ENCODE results near the gene UST.
"Not testable (repeated sequence)": the region's sequence is repeated elsewhere in the genome, so short reads cannot be mapped to it uniquely, and the experiment has no call there.

Gene UST

DNA sequence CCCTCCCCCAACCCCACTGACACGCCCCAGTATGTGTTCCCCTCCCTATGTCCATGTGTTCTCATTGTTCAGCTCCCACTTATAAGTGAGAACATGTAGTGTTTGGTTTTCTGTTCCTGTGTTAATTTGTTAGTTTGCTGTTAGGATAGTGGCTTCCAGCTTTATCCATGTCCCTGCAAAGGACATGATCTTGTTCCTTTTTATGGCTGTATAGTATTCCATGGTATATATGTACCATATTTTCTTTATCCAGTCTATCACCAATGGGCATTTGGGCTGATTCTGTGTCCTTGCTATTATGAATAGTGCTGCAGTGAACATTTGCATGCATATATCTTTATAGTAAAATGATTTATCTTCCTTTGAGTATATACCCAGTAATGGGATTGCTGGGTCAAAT is 259.4 kb downstream of the UST start:
- not testable (repeated sequence) for H3K36me3 Mint-ChIP-seq; H3K4me3 Mint-ChIP-seq; H3K9me3 Mint-ChIP-seq (ENCODE audit: low read depth); H3K27ac Mint-ChIP-seq; H3K4me1 Mint-ChIP-seq (ENCODE audit: low read depth); H3K27me3 Mint-ChIP-seq

DNA sequence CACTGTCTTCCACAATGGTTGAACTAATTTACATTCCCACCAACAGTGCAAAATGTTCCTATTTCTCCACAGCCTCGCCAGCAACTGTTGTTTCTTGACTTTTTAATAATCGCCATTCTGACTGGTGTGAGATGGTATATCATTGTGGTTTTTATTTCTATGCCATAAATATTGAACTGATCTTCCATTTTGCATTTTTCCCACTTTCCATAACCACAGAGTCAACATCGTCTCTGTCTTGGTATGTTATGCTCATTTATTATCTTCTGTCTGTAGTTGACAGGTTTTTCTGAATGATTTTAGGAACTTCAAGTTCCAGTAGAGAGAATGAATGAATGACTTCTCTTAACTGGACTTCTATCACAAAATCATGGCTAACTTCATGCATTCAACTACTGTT is 259.8 kb downstream of the UST start:
- Mint-ChIP-seq H3K4me1 (ENCODE audit: low read depth) (no peaks in the 10 kb centered on the region), H3K4me3 (no peak overlapping the region), H3K27me3 (peaks cover 2% of the 10 kb centered on the region)

DNA sequence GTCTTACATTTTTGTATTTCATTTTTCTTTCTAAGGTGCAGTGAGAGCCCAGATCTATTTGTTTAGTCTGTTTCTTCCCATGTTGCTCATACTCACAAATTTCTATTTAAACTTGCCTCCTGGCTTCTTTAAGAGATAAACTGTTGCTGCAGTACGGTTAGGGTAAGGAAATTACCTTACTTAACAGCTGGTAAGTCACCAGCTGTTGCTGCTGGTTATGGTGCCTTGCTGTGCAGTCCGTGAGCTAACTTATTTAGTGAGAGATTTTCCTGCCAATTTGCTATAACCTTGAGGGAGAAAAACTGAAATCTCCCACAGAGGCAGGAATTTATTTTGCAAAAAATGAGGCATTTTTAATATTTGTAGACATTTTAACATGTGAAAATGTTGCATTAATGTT is 261.0 kb downstream of the UST start:
- no peak overlapping the region for H3K4me3 Mint-ChIP-seq
- no peak overlapping the region for H3K27ac Mint-ChIP-seq
- H3K36me3 Mint-ChIP-seq, result peaks cover 5% of the 10 kb centered on the region
- no peaks in the 10 kb centered on the region for H3K9me3 Mint-ChIP-seq (ENCODE audit: low read depth)
- H3K27me3 Mint-ChIP-seq, result peaks cover 2% of the 10 kb centered on the region
- no peaks in the 10 kb centered on the region for H3K4me1 Mint-ChIP-seq (ENCODE audit: low read depth)

More for the DNA sequence above, 259.8 kb downstream of the UST start:
- Mint-ChIP-seq H3K27ac (no peak overlapping the region), H3K36me3 (peaks cover 5% of the 10 kb centered on the region), H3K9me3 (ENCODE audit: low read depth) (no peaks in the 10 kb centered on the region)

DNA sequence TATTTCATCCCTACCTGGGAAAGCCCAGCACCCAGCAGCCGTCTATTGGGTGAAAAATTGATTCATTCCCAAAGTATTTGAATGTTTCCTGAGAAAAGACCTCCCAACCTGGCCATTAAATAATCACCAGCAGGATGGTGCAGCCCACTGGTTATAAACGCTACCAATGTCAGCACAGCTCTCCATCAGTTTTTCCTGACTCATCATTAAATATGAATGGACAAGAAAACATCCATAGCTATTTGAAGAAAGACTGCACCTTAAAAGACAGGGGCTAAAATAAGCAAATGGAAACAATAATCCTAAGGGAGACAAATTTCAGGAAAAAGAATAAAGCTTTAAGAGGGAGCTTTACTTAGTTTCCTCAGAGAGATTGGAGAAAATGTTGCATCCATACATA is 261.9 kb downstream of the UST start:
- no peaks in the 10 kb centered on the region for H3K9me3 Mint-ChIP-seq (ENCODE audit: low read depth)
- no peak overlapping the region for H3K4me3 Mint-ChIP-seq
- peaks cover 2% of the 10 kb centered on the region for H3K27me3 Mint-ChIP-seq
- no peak overlapping the region for H3K27ac Mint-ChIP-seq
- H3K4me1 Mint-ChIP-seq (ENCODE audit: low read depth), result no peaks in the 10 kb centered on the region
- peaks cover 5% of the 10 kb centered on the region for H3K36me3 Mint-ChIP-seq

DNA sequence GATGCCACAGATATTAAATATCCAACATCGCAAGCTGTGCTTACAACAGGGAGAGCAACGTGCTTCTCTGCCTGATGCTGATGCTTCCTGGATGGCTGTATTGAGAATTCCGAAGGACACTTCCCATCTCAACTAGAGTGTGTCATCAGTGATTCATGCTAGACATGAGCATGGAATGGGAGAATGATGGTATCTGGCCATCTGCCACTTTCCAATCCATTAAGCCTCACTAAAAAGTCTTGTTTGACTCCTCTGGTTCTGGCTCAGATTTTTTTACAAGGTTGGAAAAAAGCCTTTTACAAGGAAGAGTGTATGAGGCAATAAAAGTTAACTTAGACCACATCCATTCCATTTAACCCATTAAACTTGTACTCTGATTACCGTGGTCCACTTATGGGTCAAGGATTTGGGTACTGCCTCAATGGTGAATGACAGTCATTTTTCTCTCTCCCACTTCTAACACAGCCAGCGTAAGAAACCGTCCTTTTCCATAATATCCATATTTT is 265.3 kb downstream of the UST start:
- no peaks in the 10 kb centered on the region for H3K4me1 Mint-ChIP-seq (ENCODE audit: low read depth)

DNA sequence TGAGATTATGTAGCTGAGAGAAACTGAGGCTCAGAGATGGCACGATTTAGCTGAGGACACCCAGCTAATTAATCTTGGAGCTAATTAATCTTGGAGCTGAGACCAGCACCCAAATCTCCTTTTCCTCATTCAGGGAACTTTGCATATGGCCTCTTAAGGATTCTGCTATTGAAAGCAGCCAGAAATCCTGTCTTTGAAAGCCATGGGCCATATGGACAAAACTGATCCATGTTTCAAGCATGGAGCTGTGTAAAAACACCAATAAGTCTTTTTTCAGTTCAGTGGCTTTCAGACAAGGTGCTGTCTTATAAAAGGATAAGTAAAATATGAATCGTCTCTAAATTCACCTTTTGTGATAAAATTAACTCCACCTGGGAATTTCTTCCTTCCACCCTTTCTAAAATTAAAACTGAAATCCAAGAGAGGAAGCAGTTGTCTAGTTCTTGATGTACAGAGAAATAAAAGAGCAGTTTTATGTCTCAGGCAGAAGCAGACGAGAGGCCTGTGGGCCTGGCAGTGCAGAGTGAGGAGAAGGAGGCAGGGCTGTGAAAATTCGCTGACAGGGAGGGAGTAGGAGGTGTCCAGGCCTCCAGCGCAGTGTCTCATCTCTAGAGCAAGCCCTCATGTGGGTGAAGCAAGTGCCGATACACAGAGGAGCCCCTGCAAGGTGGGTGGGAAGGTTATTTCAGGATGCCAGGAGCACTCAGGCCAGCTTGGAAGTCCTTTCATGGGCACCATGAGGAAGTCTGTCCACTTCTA is 266.9 kb downstream of the UST start:
- no peaks in the 10 kb centered on the region for H3K4me1 Mint-ChIP-seq (ENCODE audit: low read depth)
- H3K36me3 Mint-ChIP-seq, result peaks cover 3% of the 10 kb centered on the region
- H3K27ac Mint-ChIP-seq, result no peak overlapping the region
- no peaks in the 10 kb centered on the region for H3K27me3 Mint-ChIP-seq
- no peak overlapping the region for H3K4me3 Mint-ChIP-seq
- no peaks in the 10 kb centered on the region for H3K9me3 Mint-ChIP-seq (ENCODE audit: low read depth)

More for the DNA sequence above, 265.3 kb downstream of the UST start:
- Mint-ChIP-seq H3K27ac (no peak overlapping the region), H3K9me3 (ENCODE audit: low read depth) (no peaks in the 10 kb centered on the region), H3K27me3 (no peaks in the 10 kb centered on the region), H3K36me3 (peaks cover 3% of the 10 kb centered on the region), H3K4me3 (no peak overlapping the region)

DNA sequence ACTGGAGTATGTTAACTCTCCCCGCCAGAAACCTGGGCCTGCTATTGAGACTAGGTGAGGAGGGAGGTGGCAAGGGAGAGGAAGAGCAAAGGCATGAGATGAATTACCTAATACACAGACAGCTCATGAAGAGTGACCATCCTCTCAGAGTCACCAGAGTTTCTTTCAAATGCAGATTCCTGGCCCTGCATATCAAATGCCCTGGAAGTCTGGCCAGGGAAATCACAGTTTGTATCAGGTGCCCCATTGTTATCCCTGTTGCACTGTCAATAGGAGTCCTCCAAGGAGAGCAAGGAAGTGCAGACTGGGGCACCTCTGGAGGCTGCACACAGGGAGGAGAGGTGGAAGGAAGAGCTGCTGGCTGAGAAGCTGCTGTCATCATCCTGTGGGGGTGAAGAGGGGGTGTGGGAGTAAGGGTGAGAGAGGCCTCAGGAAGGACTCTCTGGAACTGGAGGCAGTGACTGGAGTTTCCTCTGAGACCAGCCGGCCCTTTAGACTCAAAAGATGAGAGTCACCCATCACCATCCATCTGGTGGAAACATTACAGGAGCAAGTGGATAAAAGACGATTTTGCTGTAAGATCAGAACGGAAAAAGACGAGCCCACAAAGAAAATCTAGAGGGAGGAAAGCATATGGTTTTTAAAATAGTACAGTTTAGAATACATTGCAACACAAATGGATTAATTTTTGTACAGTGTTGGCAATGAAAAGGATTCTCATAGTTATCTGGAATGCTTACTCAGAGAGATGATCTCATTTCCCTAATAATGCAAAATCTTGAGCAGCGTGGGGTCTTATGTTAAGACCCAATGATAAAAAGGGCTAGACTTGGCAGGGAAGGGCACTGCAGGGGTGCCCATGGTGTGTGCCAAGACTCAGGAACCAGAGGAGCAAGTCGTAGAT is 268.1 kb downstream of the UST start:
- peaks cover 3% of the 10 kb centered on the region for H3K36me3 Mint-ChIP-seq
- H3K27me3 Mint-ChIP-seq, result no peaks in the 10 kb centered on the region
- H3K4me3 Mint-ChIP-seq, result no peak overlapping the region
- no peak overlapping the region for H3K27ac Mint-ChIP-seq
- H3K9me3 Mint-ChIP-seq (ENCODE audit: low read depth), result no peaks in the 10 kb centered on the region
- no peaks in the 10 kb centered on the region for H3K4me1 Mint-ChIP-seq (ENCODE audit: low read depth)

DNA sequence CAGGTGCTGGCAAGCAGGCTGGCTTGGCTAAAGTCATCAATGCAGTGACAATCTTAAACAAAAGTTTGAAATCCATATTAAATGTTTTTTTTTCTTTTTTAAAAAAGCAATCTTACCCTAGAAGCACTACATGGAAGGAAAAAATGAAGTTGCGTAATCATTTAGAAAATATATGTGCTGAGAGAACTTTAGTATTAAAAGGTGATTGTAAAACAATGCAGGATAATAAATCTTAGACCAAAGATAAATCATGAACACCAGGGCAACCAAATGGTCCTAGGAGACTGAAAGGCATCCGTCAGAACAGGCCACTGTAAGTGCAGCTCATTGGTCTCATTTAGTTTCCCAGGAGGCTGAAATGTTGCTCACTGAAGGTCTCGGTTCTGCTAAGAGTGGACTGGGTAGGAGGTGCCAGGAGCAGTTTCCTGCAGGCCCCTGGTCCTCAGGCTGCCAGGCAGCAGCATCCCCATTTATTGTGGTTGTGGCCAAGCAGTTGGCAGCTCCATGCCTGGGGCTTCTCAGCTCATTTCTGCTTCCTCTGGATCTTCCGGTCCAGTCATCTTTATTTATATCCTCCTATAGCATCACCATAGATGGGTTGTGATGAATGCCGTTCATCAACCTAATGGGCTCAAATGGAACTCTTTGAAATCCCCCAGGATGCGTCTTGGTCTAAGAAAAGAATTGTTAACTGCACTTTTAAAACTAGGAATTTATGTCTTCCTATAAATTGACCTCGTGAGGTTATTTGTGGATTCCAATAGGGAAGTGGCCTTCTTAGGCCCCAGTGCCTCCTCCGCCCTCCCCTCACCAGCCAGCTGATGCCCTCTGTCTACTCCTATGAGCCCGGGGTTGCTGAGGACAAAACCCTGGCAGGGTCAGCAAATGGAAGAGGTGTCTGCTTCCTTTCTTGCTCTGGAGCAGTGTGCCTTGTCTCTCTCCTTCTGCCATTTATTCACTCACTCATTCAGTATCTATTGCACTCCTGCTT is 269.0 kb downstream of the UST start:
- Mint-ChIP-seq H3K27me3 (no peaks in the 10 kb centered on the region), H3K9me3 (ENCODE audit: low read depth) (no peaks in the 10 kb centered on the region), H3K36me3 (peaks cover 3% of the 10 kb centered on the region), H3K4me3 (no peak overlapping the region), H3K27ac (no peak overlapping the region), H3K4me1 (ENCODE audit: low read depth) (no peaks in the 10 kb centered on the region)

DNA sequence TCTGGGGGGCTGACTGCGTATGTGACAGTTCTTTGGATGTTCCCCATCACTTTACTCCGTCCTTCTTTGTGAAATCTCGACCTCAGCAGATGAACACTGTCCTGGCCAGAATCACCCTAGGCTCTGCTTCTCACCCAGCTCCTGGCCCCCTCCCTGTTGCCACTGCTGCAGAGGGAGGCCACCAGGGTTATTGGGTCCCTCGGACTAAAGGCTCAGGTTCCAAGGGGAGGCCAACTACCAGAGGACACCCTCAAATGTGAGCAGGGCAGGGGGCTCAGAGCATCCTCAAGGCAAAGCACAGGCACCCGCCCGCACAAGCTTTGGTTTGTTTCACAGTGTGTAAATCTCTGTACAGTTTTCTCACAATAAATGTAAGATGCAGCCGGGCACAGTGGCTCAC is 269.9 kb downstream of the UST start:
- no peaks in the 10 kb centered on the region for H3K9me3 Mint-ChIP-seq (ENCODE audit: low read depth)
- no peaks in the 10 kb centered on the region for H3K36me3 Mint-ChIP-seq
- H3K4me3 Mint-ChIP-seq, result no peak overlapping the region
- no peak overlapping the region for H3K27ac Mint-ChIP-seq
- H3K4me1 Mint-ChIP-seq (ENCODE audit: low read depth), result no peaks in the 10 kb centered on the region
- no peaks in the 10 kb centered on the region for H3K27me3 Mint-ChIP-seq

DNA sequence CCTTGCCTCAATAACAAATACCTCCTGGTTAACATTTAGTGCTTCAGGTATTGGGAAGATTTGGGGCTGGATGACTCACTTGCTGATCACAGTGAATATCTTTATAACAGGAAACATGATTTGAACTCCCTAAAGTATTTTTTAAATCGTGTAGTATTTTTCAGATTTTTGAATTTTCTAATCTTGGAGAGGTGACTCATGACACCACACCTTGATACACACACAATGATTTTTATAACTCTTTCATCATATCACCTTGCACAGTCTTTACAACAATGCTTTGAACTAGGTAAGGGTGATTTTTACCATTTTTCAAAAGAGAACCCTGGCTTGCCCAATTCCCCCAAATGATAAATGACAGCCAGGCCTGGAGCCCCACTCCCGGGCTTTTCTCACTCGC is 273.5 kb downstream of the UST start:
- Mint-ChIP-seq H3K4me3 (no peak overlapping the region), H3K27ac (no peak overlapping the region)

DNA sequence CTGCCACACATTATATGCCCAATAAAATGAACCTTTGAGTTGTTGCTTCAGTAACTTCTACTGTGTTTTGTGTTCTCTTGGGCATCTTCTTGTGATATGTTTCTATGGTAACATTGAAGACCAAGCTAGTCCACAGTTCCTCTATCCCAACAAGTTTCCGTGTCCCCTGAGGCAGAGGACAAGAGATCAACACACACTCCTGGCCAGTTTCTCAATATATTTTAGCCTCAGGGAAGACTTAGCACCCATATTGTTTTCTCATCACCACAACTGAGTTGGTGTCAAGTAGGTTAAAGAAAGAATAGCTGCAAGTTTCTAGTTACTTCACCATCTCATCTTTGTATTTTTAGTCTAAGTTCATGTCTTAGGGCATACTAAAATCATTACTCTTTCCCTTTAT is 277.5 kb downstream of the UST start:
- no peak overlapping the region for H3K27ac Mint-ChIP-seq
- H3K27me3 Mint-ChIP-seq, result no peaks in the 10 kb centered on the region

More for the DNA sequence above, 273.5 kb downstream of the UST start:
- no peaks in the 10 kb centered on the region for H3K36me3 Mint-ChIP-seq
- H3K27me3 Mint-ChIP-seq, result no peaks in the 10 kb centered on the region
- no peaks in the 10 kb centered on the region for H3K9me3 Mint-ChIP-seq (ENCODE audit: low read depth)
- H3K4me1 Mint-ChIP-seq (ENCODE audit: low read depth), result no peaks in the 10 kb centered on the region

DNA sequence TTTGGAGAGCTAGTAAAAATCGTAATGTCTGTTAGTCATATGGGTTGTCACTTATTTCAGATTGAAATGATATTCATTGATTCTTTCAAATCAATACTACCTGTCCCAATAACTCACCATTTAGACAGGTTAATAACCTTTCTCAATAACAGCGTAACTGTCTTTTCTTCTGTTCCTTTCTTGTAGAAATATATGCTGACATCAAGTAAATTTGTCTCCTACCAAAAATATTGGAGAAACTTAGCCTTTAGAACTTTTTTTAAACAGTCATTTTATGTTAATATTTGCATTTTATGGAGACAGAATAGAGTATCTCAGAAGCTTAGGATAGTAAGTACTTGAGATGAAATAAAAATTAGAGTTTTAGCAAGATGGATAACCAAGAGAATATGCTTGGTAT is 278.2 kb downstream of the UST start:
- no peak overlapping the region for H3K27ac Mint-ChIP-seq
- H3K4me3 Mint-ChIP-seq, result no peak overlapping the region
- peaks cover 5% of the 10 kb centered on the region for H3K9me3 Mint-ChIP-seq (ENCODE audit: low read depth)
- H3K4me1 Mint-ChIP-seq (ENCODE audit: low read depth), result peaks cover 9% of the 10 kb centered on the region
- no peaks in the 10 kb centered on the region for H3K27me3 Mint-ChIP-seq
- peaks cover 3% of the 10 kb centered on the region for H3K36me3 Mint-ChIP-seq

More for the DNA sequence above, 277.5 kb downstream of the UST start:
- Mint-ChIP-seq H3K9me3 (ENCODE audit: low read depth) (peaks cover 5% of the 10 kb centered on the region), H3K36me3 (peaks cover 3% of the 10 kb centered on the region), H3K4me3 (no peak overlapping the region), H3K4me1 (ENCODE audit: low read depth) (peaks cover 4% of the 10 kb centered on the region)

DNA sequence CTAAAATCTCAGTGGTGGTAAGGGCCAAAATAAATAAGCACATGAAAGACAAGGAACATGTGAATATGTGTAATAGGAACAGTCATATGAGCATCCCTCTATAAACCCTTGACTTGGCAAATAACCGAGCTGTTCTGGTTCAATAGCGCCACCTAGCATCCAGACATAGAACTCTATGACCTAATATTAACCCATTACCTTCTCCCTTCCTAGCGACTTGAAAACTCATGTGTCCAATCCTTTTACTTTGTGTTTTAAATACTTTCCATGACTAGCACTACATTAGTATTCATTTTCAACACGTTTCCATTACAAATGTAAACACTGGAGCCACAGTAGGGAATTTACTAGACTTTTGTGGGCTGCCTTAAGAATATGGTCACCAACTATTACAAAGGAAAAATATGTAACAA is 279.7 kb downstream of the UST start:
- H3K4me3 Mint-ChIP-seq, result no peak overlapping the region
- peaks cover 5% of the 10 kb centered on the region for H3K9me3 Mint-ChIP-seq (ENCODE audit: low read depth)
- H3K27me3 Mint-ChIP-seq, result no peaks in the 10 kb centered on the region
- H3K36me3 Mint-ChIP-seq, result peaks cover 3% of the 10 kb centered on the region
- peaks cover 12% of the 10 kb centered on the region for H3K4me1 Mint-ChIP-seq (ENCODE audit: low read depth)
- H3K27ac Mint-ChIP-seq, result no peak overlapping the region

DNA sequence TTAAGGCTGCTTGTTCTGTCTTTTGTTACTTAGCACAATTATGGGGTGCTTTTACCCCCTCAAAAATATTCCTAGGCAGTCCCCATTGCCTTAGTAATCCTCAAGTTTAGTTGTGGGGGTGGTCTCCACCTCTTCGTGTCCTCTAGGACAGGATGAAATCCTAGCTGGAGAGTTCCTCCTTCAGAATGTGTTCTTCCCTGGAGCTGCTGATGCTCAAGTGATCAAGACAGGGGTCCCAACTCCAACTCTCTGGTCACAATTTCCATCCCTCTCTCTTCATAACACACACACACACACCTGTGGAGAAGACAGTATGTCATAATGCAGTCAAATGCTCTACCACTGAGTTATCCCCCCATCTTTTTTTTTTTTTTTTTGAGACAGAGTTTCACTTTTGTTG is 280.7 kb downstream of the UST start:
- Mint-ChIP-seq H3K9me3 (ENCODE audit: low read depth) (peaks cover 5% of the 10 kb centered on the region), H3K27me3 (no peaks in the 10 kb centered on the region), H3K4me3 (no peak overlapping the region), H3K36me3 (peaks cover 3% of the 10 kb centered on the region), H3K27ac (no peak overlapping the region), H3K4me1 (ENCODE audit: low read depth) (peaks cover 20% of the 10 kb centered on the region)
